ENCODE data around the gene KRT4.
"Not testable (repeated sequence)": the region's sequence is repeated elsewhere in the genome, so short reads cannot be mapped to it uniquely, and the experiment has no call there.

Gene KRT4

DNA sequence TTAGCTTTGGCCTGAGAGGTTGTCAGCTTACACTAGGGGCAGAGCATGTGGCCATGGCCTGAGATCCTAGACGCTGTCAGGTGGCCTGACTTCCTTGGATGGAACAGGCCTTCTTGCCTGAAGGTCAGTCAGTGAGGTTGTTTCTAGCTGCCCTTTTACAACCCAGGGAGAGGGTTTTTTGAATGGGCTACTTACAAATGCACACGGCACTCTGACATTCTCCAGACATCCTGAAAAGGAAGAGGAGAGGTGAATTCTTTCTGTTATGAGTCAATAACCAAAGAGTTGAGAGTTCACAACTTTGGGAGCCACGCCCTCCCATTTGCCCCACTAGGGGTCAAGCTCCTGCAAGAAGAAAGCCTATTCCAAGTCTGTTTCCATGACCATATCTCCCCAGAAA is 44.6 kb downstream of the KRT4 start:
- DNase-seq = no peak

- DNase-seq = no peak
These were observed 45.3 kb downstream of the KRT4 start for GRCh38 chr12:52768479-52769200.

GRCh38 chr12:52767427-52767826 is 46.5 kb downstream of the KRT4 start:
- no peak for DNase-seq

DNA sequence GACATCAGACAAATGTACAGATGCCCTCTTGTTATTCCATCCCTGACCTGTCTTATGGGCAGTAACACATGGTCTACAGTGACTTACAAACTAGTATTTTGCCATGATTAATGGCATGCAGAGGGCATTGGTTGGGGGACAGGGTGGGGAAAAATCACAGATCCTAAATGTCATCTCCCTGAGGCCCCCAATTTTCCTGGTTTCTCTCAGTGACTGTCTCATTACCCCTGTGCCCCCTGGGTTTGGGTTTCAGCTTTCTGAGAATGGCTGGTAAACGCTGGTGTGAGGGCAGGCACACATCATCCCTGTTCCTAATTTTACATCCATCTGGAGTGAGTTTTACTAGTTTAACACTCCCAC is 46.9 kb downstream of the KRT4 start:
- no peak for DNase-seq

DNA sequence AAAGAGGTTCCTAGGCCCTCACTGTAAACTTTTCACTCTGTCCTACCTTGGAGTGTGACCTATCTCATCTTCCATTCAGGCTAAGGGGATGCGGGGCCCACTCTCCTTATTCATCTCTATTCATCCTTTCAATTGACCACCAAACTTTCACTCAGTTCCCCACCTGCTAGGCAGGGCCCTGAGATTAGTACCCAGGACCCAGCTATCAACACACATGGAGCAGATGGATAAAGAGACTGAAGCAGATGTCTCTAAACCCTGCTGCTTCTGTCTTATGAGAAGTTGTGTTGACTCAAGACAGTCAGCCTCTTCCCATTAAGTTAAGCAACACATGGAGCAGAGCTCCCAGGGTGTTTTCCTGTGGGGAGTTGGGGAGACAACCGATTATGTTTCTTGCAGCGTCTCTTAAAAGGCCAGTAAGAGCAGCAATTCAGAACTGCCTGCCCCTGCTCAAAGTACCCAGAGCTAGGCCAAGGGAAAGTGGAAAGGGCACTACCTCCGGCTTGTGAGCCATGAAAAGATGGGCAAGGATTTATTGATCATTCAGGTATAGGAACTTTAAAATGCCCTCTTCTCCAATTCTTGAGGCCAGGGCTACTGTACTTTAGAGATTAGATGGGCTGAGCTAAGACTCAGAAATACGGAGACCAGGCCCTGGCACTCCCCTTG is 47.4 kb downstream of the KRT4 start:
- no peak for DNase-seq

- no peak for DNase-seq
These were observed 48.2 kb downstream of the KRT4 start for GRCh38 chr12:52765702-52766101.

DNA sequence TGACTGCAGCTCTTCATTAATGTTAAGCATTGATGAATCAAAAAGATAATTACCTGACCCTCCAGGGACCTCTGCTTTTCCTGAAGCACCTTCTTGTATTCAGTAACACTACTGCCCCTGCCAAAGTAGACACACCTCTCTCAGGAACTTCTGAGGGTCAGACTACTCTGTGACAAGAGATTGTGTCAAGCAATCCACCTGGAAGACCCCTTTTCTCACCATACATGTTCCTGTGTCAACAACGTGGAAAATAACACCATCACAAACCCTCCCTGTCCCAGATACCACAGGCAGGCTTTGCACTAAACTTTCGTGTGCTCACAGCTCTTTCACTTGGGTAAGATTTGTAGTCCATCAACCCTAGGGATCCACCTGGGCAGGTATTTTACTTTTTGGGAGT is 49.9 kb downstream of the KRT4 start:
- no peak for DNase-seq

DNA sequence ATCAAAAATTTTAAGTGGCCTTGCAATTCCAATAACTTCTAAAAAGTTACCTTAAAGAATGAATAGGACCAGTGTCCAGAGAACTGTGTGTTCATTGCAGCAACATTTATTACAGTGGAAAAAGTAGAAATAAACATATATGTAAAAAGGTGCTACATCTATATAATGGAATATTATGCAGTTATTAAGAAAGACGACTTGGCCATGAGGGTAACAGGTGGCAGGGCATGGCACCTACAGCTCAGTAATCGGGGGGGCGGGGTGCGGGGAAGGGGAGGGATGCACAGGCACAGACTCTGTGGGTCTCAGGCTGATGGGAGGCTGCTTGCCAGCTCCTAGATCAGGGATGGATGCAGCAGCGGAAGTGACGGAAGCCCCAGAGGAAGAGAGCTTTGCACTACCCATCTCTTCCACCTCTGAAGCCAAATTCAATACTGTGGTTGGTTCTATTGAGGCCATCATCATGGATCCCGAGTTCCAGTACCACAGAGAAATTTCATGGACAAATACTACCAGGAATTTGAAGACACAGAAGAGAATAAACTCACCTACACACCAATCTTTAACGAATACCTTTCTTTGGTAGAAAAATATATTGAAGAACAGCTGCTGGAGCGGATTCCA is 50.8 kb downstream of the KRT4 start:
- no peak for DNase-seq

- DNase-seq = no peak
These were observed 52.1 kb downstream of the KRT4 start for GRCh38 chr12:52761802-52762201.

GRCh38 chr12:52761218-52761617 is 52.7 kb downstream of the KRT4 start:
- not testable (repeated sequence) for DNase-seq

DNA sequence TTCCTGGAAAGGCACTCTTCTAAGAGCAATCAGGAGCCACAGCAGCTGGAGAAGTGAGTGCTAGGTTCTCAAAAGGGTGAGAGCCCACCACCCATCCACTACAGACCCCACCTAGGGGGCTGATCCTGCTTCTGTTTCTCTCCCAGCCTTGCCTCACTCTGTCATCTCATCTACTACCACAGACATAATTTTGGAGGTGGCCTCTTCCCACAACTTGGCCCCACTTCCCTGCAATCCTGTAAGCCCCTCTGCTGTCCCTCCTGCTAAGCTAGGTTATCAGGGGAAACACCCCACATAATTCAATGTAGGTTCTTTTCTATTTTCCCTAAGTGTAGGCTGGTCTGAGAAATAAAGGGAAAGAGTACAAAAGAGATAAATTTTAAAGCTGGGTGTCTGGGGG is 53.3 kb downstream of the KRT4 start:
- no peak for DNase-seq

- DNase-seq = no peak
These were observed 54.2 kb downstream of the KRT4 start for GRCh38 chr12:52759695-52760094.

GRCh38 chr12:52759218-52759617 is 54.7 kb downstream of the KRT4 start:
- DNase-seq = no peak

DNA sequence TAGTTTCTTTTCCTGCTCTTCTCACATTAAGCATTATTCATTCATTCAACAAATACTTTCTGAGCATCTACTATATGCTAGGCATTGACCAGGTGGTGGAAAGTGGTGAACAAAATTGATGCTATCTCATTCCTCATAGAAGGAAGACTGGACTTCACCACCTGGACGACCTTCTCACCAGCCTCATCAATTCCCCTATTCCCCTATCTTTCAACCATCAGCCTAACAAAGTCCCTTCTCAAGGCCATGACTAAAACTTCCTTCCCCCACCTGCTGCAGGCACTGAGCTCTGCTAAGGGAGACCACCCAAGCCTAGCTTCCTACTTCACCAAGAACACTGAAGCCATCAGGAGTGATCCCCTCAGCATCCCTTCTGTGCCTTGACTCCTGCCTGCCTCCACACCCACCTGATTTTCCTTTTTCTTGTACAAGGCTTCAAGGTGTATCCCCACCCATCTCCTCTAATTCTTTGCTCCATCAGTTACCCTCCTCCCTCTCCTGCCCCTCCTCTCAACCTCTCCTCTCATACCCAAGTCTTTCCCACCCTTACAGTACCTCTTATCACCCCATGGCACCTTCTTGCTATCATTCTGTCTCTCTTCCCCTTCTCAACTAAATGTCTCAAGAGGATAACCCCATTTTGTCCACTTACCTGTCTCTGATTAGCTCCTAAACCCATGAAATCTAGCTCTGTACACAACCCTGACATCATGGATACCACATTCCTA is 56.3 kb downstream of the KRT4 start:
- DNase-seq = no peak

Data from DMS79 (cell line).